Tibial nerve (tissue), 4 donors: ENCODE results near the gene CHD6. TPM values are rescaled to one million over a fixed set of nuclear protein-coding genes. Genes with fewer than 3 reads are reported as not detected.

ENCODE experiments used
- DNase-seq, 2 donors: peaks; one replicate each; pipeline ENCODE4 v3.0.0-alpha.2; 2019; ENCODE audit warnings: low spot score in 2 of 2
- H3K27ac ChIP-seq, 4 donors: fragments of 200-600 bp; sonication (generic) in 3 of 4; one replicate each; pipeline ENCODE4 v1.5.1; 2017 to 2019; ENCODE audit warnings: mild to moderate bottlenecking in 1 of 4
- H3K27me3 ChIP-seq, 2 donors: fragments of 200-600 bp; sonication (generic) in 1 of 2; one replicate each; pipeline versions ENCODE4 v1.5.1 to v1.6.0; 2017 to 2019
- H3K36me3 ChIP-seq, 3 donors: fragments of 200-600 bp; sonication (generic); one replicate each; pipeline ENCODE4 v1.5.1; 2018 to 2019
- H3K4me1 ChIP-seq, 4 donors: fragments of 200-600 bp; sonication (generic) in 3 of 4; one replicate each; pipeline ENCODE4 v1.5.1; 2017 to 2019
- H3K4me3 ChIP-seq, 4 donors: fragments of 200-600 bp; sonication (generic) in 3 of 4; one replicate each; pipeline ENCODE4 v1.5.1; 2017 to 2019; ENCODE audit warnings: mild to moderate bottlenecking in 1 of 4, moderate library complexity in 1 of 4
- H3K9me3 ChIP-seq, 4 donors: fragments of 200-600 bp; sonication (generic) in 3 of 4; one replicate each; pipeline ENCODE4 v1.5.1; 2017 to 2019
- CTCF ChIP-seq, 5 experiments: fragments of 200-600 bp in 3 of 5; fragments of 450-650 bp in 2 of 5; sonication (generic) in 3 of 5; IDR thresholded peaks; one replicate each; pipeline ENCODE4 v1.5.1; 2016 to 2019; ENCODE audit warnings: antibody characterized with exemption in 5 of 5, mild to moderate bottlenecking in 3 of 5, moderate library complexity in 2 of 5
- EP300 ChIP-seq, 2 donors: sonication (generic); formaldehyde crosslinking; IDR thresholded peaks; one replicate each; pipeline ENCODE4 v1.6.1; 2017; ENCODE audit warnings: antibody characterized with exemption in 2 of 2, mild to moderate bottlenecking in 1 of 2
- POLR2A ChIP-seq, 2 donors: fragments of 450-650 bp; IDR thresholded peaks; one replicate each; pipeline ENCODE4 v1.6.1; 2017; ENCODE audit warnings: antibody characterized with exemption in 2 of 2, mild to moderate bottlenecking in 2 of 2, moderate library complexity in 2 of 2
- WGBS, 2 donors: methylation state at CpG; one replicate each; pipeline ENCODE4 v1.1.5; 2018; 5-methylcytosine and 5-hydroxymethylcytosine counted together
- total RNA-seq, 4 donors: library from RNA; depleted of rRNA; stranded (reverse); fragments of >200 nt; gene quantifications; one replicate each; pipeline ENCODE4 v1.1.0, GENCODE V29; 2016

The CHD6 gene
- total RNA-seq, 4 donors from 2014 or later: 52.0 to 58.2 (median 54.9) TPM

DNA sequence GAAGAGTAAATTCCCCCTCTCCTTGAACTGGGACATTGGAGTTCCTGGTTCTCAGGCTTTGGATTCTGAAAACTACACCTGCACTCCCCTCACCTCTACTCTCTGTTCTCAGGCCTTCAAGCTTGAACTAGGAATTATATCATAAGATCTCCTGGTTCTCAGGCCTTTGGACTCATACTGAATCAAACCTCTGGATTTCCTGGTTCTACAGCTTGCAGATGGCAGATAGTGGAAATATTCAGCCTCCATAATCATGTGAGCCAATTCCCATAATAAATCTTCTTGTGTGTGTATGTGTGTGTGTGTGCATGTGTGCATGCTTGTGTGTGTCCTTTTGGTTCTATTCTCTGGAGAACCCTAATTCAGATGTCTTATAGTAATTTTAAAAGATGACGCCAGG, 12.7 kb upstream of the CHD6 start:
- H3K27ac ChIP-seq: no peak overlapping the region
- peaks cover 0 to 4% of the 10 kb centered on the region in 2 donors for H3K27me3 ChIP-seq
- TF ChIP-seq CTCF (IDR thresholded peaks at IDR 0.05) (no peak), POLR2A (IDR thresholded peaks at IDR 0.05) (no peak), EP300 (IDR thresholded peaks at IDR 0.05) (no peak)
- no peak for DNase-seq
- H3K9me3 ChIP-seq: no peaks in the 10 kb centered on the region
- H3K36me3 ChIP-seq: no peaks in the 10 kb centered on the region
- 64 to 82% methylated on average over 1 of the region's 1 CpG for WGBS, 2 donors
- H3K4me3 ChIP-seq: no peak overlapping the region
- H3K4me1 ChIP-seq: no peaks in the 10 kb centered on the region

GRCh38 chr20:41627611-41628244, 9.6 kb upstream of the CHD6 start:
- Histone ChIP-seq H3K36me3 (no peaks in the 10 kb centered on the region), H3K9me3 (no peaks in the 10 kb centered on the region), H3K4me1 (no peaks in the 10 kb centered on the region), H3K4me3 (no peak overlapping the region), H3K27me3 (no peaks in the 10 kb centered on the region), H3K27ac (no peak overlapping the region)
- 82 to 83% methylated on average over 5 of the region's 5 CpGs for WGBS, 2 donors
- no peak for TF ChIP-seq POLR2A (IDR thresholded peaks at IDR 0.05)
- no peak for TF ChIP-seq EP300 (IDR thresholded peaks at IDR 0.05)
- TF ChIP-seq CTCF (IDR thresholded peaks at IDR 0.05): no peak
- DNase-seq: no peak

DNA sequence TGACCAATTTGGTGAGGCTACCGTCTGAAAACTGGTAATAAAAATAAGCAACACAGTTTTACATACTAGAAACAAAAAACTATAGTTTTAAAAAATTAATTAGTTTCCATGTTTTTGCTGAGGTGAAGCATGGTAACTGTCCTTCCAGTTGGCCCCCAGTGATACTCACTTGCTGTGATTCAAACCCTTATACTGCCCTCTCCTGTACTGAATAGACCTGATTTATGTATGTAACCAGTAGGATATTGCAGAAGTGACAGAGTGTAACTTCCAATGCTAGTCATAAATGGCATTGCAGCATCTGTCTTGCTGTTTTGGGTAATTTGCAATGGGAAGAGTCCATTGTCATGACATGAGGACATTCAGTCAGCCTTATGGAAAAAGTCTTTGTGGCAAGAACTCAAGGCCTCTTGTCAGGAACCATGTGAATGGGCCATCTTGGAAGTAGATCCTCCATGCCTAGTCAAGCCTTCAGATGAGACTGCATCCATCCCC, 8.9 kb upstream of the CHD6 start:
- TF ChIP-seq EP300 (IDR thresholded peaks at IDR 0.05) (no peak), CTCF (IDR thresholded peaks at IDR 0.05) (no peak), POLR2A (IDR thresholded peaks at IDR 0.05) (no peak)
- DNase-seq: no peak
- no peaks in the 10 kb centered on the region for H3K36me3 ChIP-seq
- H3K4me3 ChIP-seq: no peak overlapping the region
- 88 to 92% methylated on average over 1 of the region's 1 CpG for WGBS, 2 donors
- H3K9me3 ChIP-seq: no peaks in the 10 kb centered on the region
- H3K27me3 ChIP-seq: no peaks in the 10 kb centered on the region
- H3K4me1 ChIP-seq: no peaks in the 10 kb centered on the region
- H3K27ac ChIP-seq: no peak overlapping the region

DNA sequence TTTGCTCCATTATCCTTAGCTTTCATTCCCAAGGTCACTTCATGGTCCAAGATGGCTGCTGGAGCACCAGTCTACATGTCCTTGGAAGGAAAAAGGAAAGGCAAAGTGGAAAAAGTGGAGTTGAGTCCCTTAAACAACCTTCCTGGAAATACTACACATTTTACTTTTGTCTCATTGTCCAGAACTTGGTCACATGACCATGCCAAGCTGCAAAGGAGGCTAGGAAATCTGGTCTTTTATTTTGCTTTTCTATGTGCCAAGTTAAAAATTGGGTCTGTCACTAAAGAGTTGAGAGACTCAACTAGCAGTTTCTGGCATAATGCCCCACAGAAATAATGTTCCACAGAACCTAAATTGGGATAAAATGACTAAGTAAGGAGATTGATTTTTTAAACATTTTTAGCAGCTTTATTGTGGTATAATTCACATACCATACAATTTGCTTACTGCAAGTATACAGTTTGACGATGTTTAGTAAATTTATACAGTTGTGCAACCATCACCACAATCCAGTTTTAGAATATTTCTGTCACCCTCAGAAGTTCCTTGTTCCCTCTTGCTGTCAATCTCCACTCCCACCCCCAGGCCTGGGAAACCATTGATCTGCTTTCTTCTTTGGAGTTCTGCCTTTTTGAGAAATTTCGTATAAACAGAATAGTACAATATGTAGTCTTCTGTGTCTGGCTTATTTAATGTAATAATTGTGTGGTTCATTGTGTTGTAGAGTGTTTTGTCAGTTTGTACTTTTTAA, 5.6 kb upstream of the CHD6 start:
- H3K4me1 ChIP-seq: peaks cover 0 to 8% (median 0%) of the 10 kb centered on the region in 4 donors
- no peak overlapping the region for H3K27ac ChIP-seq
- no peaks in the 10 kb centered on the region for H3K36me3 ChIP-seq
- no peak for DNase-seq
- TF ChIP-seq POLR2A (IDR thresholded peaks at IDR 0.05): no peak
- no peak for TF ChIP-seq EP300 (IDR thresholded peaks at IDR 0.05)
- H3K9me3 ChIP-seq: no peaks in the 10 kb centered on the region
- 67 to 72% methylated on average over 2 of the region's 2 CpGs for WGBS, 2 donors
- H3K4me3 ChIP-seq: no peak overlapping the region
- no peaks in the 10 kb centered on the region for H3K27me3 ChIP-seq

DNA sequence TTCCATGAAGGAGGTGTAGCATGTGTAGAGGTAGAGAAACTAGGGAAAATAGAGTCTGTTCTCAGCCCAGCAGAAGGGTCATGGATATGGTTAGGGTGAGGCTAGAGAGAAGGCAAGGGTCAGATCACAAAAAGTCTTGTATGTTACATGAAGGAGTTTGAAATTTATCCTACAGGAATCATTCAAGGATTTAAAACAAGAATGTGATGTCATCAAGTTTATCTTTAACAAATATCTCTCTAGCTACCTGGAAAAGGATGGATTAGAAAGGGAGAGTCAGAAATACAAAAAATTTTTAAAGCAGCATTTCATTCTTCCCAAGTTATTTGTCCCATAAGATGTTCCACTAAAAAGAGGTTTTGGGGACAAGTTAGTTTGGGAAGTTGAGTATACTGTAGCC, 4.4 kb upstream of the CHD6 start:
- TF ChIP-seq EP300 (IDR thresholded peaks at IDR 0.05): no peak
- TF ChIP-seq POLR2A (IDR thresholded peaks at IDR 0.05): no peak
- TF ChIP-seq CTCF (IDR thresholded peaks at IDR 0.05): no peak
- no peak overlapping the region for H3K27ac ChIP-seq
- no peak overlapping the region for H3K4me3 ChIP-seq
- H3K27me3 ChIP-seq: no peaks in the 10 kb centered on the region
- peaks cover 0 to 9% (median 0%) of the 10 kb centered on the region in 4 donors for H3K4me1 ChIP-seq
- no peak for DNase-seq
- no peaks in the 10 kb centered on the region for H3K36me3 ChIP-seq
- H3K9me3 ChIP-seq: no peaks in the 10 kb centered on the region
